HEK293T (cell line): ENCODE results near the gene SRD5A3.

ENCODE experiments used
- CTCF ChIA-PET: fragments of 350-600 bp; formaldehyde crosslinking; extraction: SDS; loops from one replicate; lab custom pipeline; 2021; ENCODE audit warnings: antibody characterized with exemption, inconsistent platforms; lab: Yijun Ruan, JAX
- POLR2A ChIA-PET: fragments of 350-600 bp; formaldehyde crosslinking; extraction: SDS; loops from one replicate; lab custom pipeline; 2020; ENCODE audit warnings: antibody characterized with exemption, inconsistent platforms; lab: Yijun Ruan, JAX
- DNase-seq: peaks from one replicate; pipeline ENCODE4 v3.0.0; 2012; ENCODE audit warnings: mixed read lengths; ENCODE audit errors: extremely low spot score
- ARNT ChIP-seq: fragments of 450-650 bp; IDR thresholded peaks from 2 replicates; pipeline ENCODE4 v1.6.1; 2017; ENCODE audit warnings: mild to moderate bottlenecking
- BHLHE40 ChIP-seq: fragments of 450-650 bp; IDR thresholded peaks from 2 replicates; pipeline ENCODE4 v1.6.1; 2016; ENCODE audit warnings: mild to moderate bottlenecking, moderate library complexity, borderline replicate concordance
- CTBP1 ChIP-seq: fragments of 450-650 bp; IDR thresholded peaks from 2 replicates; pipeline ENCODE4 v1.6.1; 2016; ENCODE audit warnings: borderline replicate concordance
- ELF4 ChIP-seq: fragments of 450-650 bp; IDR thresholded peaks from 2 replicates; pipeline ENCODE4 v1.6.1; 2017; ENCODE audit warnings: antibody characterized with exemption
- FOXA1 ChIP-seq: fragments of 450-650 bp; IDR thresholded peaks from 2 replicates; pipeline ENCODE4 v1.6.1; 2016; ENCODE audit warnings: mild to moderate bottlenecking
- FOXK2 ChIP-seq: fragments of 450-650 bp; IDR thresholded peaks from 2 replicates; pipeline ENCODE4 v1.6.1; 2016; ENCODE audit warnings: mild to moderate bottlenecking
- FOXM1 ChIP-seq: fragments of 450-650 bp; IDR thresholded peaks from 2 replicates; pipeline ENCODE4 v1.6.1; 2017; ENCODE audit warnings: mild to moderate bottlenecking, borderline replicate concordance
- HDGF ChIP-seq: fragments of 450-650 bp; IDR thresholded peaks from 2 replicates; pipeline ENCODE4 v1.6.1; 2017; ENCODE audit warnings: antibody characterized with exemption, borderline replicate concordance
- L3MBTL2 ChIP-seq: fragments of 450-650 bp; conservative IDR thresholded peaks from 2 replicates; pipeline ENCODE4 v1.6.1; 2016; ENCODE audit warnings: mild to moderate bottlenecking
- LEF1 ChIP-seq: fragments of 450-650 bp; IDR thresholded peaks from 2 replicates; pipeline ENCODE4 v1.6.1; 2017; ENCODE audit warnings: mild to moderate bottlenecking, borderline replicate concordance
- NFRKB ChIP-seq: fragments of 450-650 bp; IDR thresholded peaks from 2 replicates; pipeline ENCODE4 v1.6.1; 2016; ENCODE audit warnings: mild to moderate bottlenecking, moderate library complexity
- SP1 ChIP-seq: fragments of 450-650 bp; IDR thresholded peaks from 2 replicates; pipeline ENCODE4 v1.6.1; 2017
- SUZ12 ChIP-seq: fragments of 450-650 bp; IDR thresholded peaks from 2 replicates; pipeline ENCODE4 v1.6.1; 2016; ENCODE audit warnings: mild to moderate bottlenecking
- TARDBP ChIP-seq: fragments of 450-650 bp; IDR thresholded peaks from 2 replicates; pipeline ENCODE4 v1.6.1; 2016
- ZNF384 ChIP-seq: fragments of 450-650 bp; IDR thresholded peaks from 2 replicates; pipeline ENCODE4 v1.6.1; 2016
- TF ChIP-seq, protein P1 (sequence below): fragments of 450-650 bp; IDR thresholded peaks from 2 replicates; pipeline ENCODE4 v1.6.1; 2016

The SRD5A3 gene

DNA sequence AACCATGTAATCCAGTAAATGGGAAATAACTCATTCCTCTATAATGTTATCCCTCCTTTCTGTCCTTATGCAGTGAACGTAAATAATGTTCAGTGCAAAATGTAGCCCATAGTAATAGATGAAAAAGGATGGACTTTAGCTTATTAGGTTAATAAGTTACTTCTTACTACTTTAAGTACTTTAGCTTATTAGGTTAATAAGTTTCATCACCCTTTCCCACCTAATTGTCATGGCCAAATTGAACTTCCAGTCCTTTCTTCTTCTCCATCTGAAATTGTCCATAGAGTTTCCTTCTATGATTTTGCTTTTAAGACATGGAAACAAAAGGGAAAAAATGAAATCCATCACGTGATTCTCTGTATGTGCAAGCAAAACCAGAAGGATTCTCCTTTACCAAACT, 34.5 kb downstream of the SRD5A3 start:
- no peak for DNase-seq
- TF ChIP-seq HDGF (no peak), ARNT (no peak), CTBP1 (no peak), FOXM1 (no peak), FOXA1 (no peak), SP1 (no peak)
- POLR2A ChIA-PET = no interaction called here
- CTCF ChIA-PET = no interaction called here

DNA sequence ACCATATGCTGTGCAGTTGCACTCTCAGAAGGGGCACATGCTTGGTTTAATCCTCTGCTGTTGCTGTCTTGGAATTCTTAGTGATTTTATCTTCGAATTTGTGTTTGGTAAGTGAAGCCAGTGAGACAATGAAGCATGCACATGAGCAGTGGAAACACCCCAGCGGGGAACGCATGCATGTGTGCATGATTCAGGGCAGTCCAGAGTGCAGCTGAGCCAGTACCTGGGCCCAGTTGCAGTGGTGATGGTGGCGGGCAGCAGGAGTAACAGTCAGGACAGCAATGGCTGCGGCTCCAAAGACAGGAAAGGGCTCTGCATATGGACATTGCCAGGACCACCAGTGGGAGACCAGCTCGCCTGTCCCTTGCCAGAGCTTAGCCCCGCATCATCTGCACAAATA, 35.5 kb downstream of the SRD5A3 start:
- no peak for TF ChIP-seq HDGF
- TF ChIP-seq FOXK2 = no peak
- TF ChIP-seq, protein P1, sequence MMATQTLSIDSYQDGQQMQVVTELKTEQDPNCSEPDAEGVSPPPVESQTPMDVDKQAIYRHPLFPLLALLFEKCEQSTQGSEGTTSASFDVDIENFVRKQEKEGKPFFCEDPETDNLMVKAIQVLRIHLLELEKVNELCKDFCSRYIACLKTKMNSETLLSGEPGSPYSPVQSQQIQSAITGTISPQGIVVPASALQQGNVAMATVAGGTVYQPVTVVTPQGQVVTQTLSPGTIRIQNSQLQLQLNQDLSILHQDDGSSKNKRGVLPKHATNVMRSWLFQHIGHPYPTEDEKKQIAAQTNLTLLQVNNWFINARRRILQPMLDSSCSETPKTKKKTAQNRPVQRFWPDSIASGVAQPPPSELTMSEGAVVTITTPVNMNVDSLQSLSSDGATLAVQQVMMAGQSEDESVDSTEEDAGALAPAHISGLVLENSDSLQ = no peak
- no peak for TF ChIP-seq ZNF384
- no peak for TF ChIP-seq FOXA1
- TF ChIP-seq FOXM1 = no peak
- no peak for TF ChIP-seq ELF4
- TF ChIP-seq SUZ12 = no peak
- TF ChIP-seq L3MBTL2 = no peak
- no peak for TF ChIP-seq CTBP1
- no peak for TF ChIP-seq ARNT
- POLR2A ChIA-PET = no interaction called here
- no peak for DNase-seq
- CTCF ChIA-PET = no interaction called here

DNA sequence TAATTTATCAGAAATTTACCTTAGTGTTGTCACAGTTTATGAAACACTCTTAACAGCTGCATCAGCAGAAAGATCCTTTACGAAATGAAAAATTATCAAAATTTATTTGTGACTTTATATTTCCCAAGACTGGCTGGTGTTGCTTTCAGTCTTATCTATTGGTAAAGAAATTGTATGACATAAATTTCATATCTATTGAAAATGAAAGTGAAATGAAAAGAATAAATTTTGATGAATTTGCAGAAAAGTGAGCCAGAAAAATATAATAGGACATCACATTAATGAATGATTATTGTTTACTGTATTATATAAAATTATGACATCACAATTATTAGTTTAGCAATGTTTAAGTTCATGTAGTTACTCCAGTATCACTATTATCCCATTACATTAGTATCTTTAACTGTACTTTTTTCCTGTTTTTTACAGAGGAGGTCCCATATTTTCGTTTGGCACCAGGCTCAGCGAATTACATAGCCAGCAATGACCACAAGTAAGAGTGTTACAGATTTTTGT, 36.5 kb downstream of the SRD5A3 start:
- no peak for DNase-seq
- POLR2A ChIA-PET = no interaction called here
- CTCF ChIA-PET = no interaction called here
- TF ChIP-seq BHLHE40 = no peak

DNA sequence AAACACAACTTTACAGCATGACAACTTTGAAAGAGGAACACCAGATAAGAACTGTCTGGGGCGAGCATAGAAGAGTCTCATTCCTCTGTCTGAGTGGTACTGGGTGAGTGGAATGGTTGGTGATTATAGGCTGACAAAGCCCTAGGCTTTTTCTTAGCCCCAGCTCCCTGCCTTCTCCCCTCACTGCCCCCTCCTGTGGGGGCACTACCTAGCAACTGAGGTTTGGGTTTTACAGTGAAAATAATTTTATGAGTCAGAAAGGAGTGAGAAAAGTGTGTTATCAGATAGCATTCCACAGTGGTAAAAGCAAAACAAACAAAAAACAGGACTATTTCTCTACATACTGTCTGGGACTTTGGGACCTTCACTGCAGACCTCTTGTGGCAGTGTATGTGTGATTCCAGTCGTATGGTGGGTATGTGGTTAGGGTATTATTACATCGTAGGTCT, 39.2 kb downstream of the SRD5A3 start:
- CTCF ChIA-PET = interaction anchor here (1.3 kb wide), 1 partner anchor 15 kb away, joined by 3 read pairs; no protein-coding TSS in a partner anchor
- TF ChIP-seq ZNF384 (no peak), FOXK2 (no peak), LEF1 (no peak), ELF4 (no peak), HDGF (no peak), FOXM1 (no peak), BHLHE40 (no peak), NFRKB (no peak), SP1 (no peak), TARDBP (no peak)
- POLR2A ChIA-PET = interaction anchor here (3.2 kb wide), 1 partner anchor 11 kb away, joined by 28 read pairs; the partner anchor contains the start of gene TMEM165
- no peak for DNase-seq

DNA sequence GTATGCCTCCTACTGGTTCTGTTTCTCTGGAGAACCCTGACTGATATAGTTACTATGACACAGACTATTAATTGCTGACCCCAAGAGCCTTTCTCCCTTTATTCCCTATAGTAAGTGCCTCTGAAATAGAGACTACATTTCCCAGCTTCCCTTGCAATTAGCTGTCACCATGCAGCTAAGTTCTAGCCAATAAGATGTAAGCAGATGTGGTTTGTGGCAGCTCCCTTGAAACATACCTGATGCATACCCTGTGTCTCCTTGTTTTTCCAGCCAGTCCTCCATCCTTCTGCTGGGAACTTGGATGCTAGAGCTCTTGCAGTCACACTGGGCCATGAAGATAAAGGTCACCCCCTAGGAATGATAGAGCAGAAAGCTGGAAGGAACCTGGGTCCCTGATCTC, 40.0 kb downstream of the SRD5A3 start:
- peak; percentile 58 for DNase-seq
- ChIA-PET CTCF (no interaction called here), POLR2A (interaction anchor here (0.9 to 3.2 kb wide), 3 partner anchors 10 to 40 kb away, joined by 3 to 28 read pairs (median 5); partner anchors contain the start of genes SRD5A3 and TMEM165)
- TF ChIP-seq SP1 (no peak), ELF4 (no peak), TARDBP (no peak), ARNT (no peak)

DNA sequence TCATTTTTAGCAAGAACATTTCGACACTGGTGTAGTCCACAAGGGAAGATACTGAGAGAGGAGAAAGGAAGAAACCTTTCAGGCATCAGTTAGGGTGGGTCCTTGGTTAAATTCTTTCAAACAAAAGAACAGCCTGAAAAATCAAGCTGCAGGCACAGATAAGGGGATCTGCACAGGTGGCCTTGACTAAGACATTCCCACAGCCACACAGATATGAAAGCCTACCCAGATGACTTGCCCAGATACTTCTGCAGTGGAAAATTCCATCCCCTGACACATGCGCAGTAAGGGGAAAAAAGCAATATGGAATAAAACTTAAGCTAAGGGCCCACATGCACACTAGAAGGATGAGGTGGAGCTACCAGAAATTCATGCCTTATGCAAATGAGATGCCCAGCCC, 40.8 kb downstream of the SRD5A3 start:
- CTCF ChIA-PET = no interaction called here
- DNase-seq = no peak
- TF ChIP-seq FOXA1 = no peak
- TF ChIP-seq HDGF = no peak
- TF ChIP-seq ZNF384 = no peak
- TF ChIP-seq TARDBP = no peak
- no peak for TF ChIP-seq FOXM1
- TF ChIP-seq, protein P1 = no peak
- TF ChIP-seq FOXK2 = no peak
- TF ChIP-seq CTBP1 = no peak
- TF ChIP-seq L3MBTL2 = no peak
- TF ChIP-seq ARNT = no peak
- TF ChIP-seq BHLHE40 = no peak
- POLR2A ChIA-PET = interaction anchor here (1.2 to 3.2 kb wide), 2 partner anchors 9 to 11 kb away, joined by 3 to 28 read pairs; partner anchors contain the start of gene TMEM165

DNA sequence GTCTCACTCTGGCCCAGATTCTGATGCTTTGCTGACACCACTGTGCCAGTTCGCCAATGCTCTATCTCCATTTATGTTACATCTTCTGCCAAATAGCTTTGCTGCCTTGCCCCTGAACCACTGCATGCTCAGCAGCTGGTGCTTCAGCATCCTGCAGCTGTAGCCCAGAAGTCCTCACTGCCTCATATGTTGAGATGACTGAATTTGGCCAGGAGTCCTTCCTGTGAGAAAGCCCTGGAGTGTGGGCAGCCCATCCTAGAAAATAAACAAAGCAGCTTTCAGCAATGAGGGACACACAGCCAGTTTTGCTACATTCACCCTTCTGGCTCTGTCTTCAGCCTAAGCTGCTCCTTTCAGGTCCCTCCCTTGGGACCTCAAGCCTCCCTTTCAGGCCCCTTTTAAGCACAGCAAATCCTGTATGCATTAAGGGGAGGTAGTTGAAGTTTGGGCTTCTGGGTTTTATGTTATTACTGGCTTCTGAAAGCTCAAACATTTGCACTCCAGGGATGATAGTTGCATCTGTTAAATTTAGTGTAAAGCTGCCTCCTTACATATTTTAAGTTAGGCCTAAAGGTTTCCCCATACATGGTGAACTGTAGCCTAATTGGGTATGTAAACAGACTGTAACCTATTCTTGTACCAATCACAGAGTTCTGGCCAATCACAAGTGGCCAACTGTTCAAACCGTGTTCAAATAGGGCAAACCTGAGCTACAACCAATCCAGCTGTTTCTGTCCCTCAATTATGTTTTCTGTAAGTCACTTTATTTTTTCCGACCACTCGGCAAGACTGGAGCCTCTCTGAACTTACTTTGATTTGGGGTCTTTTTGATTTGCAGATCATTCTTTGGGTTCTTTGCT, 47.6 kb downstream of the SRD5A3 start:
- ChIA-PET CTCF (no interaction called here), POLR2A (interaction anchor here (2.1 kb wide), 1 partner anchor 15 kb away, joined by 7 read pairs; no protein-coding TSS in a partner anchor)
- no peak for DNase-seq
- no peak for TF ChIP-seq FOXK2
- TF ChIP-seq BHLHE40 = no peak
